GM10847 (cell line): ENCODE measurements around the gene RAB44.

Source experiments
- POLR2A ChIP-seq: IDR thresholded peaks from 2 replicates; pipeline ENCODE4 v1.6.1; 2011; ENCODE audit not compliant: insufficient read length; ENCODE audit errors: extremely low read depth

The RAB44 gene

GRCh38 chr6:36666287-36666686 lies 31.3 kb upstream of the RAB44 start:
- TF ChIP-seq POLR2A: no peak

GRCh38 chr6:36666826-36667591 lies 30.6 kb upstream of the RAB44 start:
- TF ChIP-seq POLR2A: no peak

GRCh38 chr6:36668591-36668990 lies 29.0 kb upstream of the RAB44 start:
- no peak for TF ChIP-seq POLR2A

- no peak for TF ChIP-seq POLR2A
Observed at GRCh38 chr6:36669002-36669401, 28.6 kb upstream of the RAB44 start.

- TF ChIP-seq POLR2A: no peak
Observed at GRCh38 chr6:36670271-36670670, 27.4 kb upstream of the RAB44 start.

DNA sequence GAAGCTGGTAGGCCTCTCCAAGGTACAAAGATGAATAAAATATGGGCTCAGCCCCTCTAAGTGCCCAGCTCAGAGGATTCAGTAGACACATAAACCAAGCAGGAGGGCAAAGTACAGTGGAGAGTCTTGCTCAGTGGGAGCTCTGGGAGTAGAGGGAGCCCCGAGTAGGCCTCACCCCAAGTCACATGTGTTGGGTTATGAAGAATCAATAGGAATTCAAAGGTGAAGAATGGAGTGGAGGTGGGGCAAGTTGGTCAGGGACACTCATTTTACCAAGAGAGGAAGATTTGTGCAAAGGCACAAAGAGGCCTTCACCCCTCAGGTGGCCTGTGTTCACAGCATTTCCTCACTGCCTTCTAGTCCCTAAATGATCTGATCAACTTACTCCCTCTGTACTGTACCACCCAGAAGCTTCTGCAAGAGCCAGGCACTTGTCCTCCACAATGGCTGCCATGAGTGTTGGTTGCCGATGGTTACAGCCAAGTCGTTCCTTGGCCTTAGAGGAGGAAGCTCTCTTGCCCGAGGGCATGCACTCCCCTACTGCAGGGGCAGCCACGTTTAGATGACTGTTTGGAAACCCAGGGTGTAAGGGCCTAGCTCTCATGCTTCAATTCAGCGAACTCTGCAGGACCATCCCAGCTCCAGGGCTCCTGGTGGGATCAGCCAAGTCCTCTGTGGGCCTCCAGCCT lies 25.8 kb upstream of the RAB44 start:
- TF ChIP-seq POLR2A: no peak

GRCh38 chr6:36673882-36674281 lies 23.7 kb upstream of the RAB44 start:
- TF ChIP-seq POLR2A: no peak

DNA sequence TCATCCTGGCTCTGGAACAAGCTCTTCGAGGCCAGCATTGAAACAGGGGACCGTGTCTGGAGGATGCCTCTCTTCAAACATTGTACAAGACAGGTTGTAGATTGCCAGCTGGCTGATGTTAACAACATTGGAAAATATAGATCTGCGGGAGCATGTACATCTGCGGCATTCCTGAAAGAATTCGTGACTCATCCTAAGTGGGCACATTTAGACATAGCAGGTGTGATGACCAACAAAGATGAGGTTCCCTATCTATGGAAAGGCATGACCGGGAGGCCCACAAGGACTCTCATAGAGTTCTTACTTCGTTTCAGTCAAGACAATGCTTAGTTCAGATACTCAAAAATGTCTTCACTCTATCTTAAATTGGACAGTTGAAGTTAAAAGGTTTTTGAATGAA lies 22.7 kb upstream of the RAB44 start:
- no peak for TF ChIP-seq POLR2A

- no peak for TF ChIP-seq POLR2A
Observed at GRCh38 chr6:36676141-36677058, 21.2 kb upstream of the RAB44 start.

DNA sequence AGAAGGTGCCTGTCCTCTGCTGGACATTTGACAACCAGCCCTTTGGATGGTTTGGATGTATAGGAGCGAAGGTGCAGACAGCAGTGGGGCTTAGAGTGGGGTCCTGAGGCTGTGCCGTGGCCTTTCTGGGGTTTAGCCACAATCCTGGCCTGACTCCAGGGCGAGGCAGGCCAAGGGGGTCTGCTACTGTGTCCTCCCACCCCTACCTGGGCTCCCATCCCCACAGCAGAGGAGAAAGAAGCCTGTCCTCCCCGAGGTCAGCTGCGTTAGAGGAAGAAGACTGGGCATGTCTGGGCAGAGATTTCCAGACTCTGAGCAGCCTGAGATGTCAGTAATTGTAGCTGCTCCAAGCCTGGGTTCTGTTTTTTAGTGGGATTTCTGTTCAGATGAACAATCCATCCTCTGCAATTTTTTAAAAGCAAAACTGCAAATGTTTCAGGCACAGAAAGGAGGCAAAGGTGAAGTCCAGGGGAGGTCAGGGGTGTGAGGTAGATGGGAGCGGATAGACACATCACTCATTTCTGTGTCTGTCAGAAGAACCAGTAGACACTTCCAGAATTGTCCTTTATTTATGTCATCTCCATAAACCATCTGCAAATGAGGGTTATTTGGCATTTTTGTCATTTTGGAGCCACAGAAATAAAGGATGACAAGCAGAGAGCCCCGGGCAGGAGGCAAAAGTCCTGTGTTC lies 20.4 kb upstream of the RAB44 start:
- TF ChIP-seq POLR2A: no peak

GRCh38 chr6:36677753-36678487 lies 19.7 kb upstream of the RAB44 start:
- TF ChIP-seq POLR2A: no peak

GRCh38 chr6:36678488-36679042 lies 19.1 kb upstream of the RAB44 start, which contains the start of gene CDKN1A:
Gene CDKN1A (plus strand): TSS chr6:36678714. CDS start chr6:36684102, 5,388 bp downstream.
- TF ChIP-seq POLR2A: peak; percentile 100

DNA sequence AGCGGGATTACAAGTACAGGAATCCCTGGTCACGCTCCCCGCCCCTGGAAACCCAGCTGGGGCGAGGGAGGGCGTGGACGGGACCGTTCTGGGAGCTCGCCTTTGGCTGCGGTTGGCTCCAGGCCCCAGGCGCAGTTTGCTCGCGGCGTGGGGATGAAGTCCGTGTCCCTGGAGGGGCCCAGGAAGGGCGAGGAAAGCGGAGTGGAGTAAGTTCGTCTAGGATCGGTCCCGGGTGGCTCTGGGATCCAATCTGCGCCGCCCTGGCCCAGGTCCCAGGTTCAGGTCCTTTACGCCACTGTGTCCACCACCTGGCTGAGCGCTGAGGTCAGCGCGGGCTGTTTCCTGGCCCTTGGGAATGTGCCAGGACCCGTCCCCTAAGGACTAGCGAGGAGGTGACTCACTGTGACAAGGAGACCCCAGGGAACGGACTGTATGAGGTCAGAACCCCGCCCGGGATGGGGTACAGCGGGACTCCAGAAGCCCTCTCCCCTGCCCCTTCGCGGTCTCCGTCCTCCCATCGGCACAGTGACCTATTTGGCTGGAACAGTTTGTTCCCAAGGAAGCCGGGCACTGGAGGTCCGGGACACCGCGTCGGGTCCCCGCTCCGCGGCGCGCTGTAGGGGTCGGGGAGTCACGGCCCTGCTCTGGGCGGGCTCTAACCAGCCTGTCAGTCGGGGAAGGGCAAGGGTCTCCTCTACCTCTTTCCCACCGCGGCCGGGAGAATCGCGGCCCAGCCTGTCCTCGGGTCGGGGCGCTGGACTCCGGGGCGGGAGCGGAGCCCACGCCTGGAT lies 18.4 kb upstream of the RAB44 start:
- no peak for TF ChIP-seq POLR2A

- no peak for TF ChIP-seq POLR2A
Observed at GRCh38 chr6:36682328-36683144, 15.1 kb upstream of the RAB44 start.
